ENCODE results near the gene C17orf78. TPM values are rescaled to one million over a fixed set of nuclear protein-coding genes. Genes with fewer than 3 reads are reported as not detected.

C17orf78 gene
- total and polyA plus RNA-seq, 2 of the 13 experiments (the other 11 are each of a cell fraction or from before 2014, with no cell fraction given) = not detected

- FAIRE-seq (no peak), DNase-seq (ENCODE audit: low spot score) (no peak), ATAC-seq (no peak)
- Histone ChIP-seq H3K36me3 (replicated peaks in 1 of 2; ENCODE audit: control insufficient read depth in 1 of 2, insufficient read depth in 2 of 2, low read length in 2 of 2) (no peaks in the 10 kb centered on the region), H3K4me3 (replicated peaks in 1 of 3; ENCODE audit: insufficient read depth in 1 of 3, low read depth in 2 of 3, low read length in 3 of 3) (no peak overlapping the region), H3K4me2 (ENCODE audit: low read depth, low read length) (no peak overlapping the region), H3K9ac (ENCODE audit: insufficient read depth, low read depth, low read length) (no peak overlapping the region), H2AFZ (ENCODE audit: low read length) (no peak overlapping the region), H3K27ac (ENCODE audit: extremely low read length, insufficient read depth, low read length) (no peak overlapping the region), H4K20me1 (ENCODE audit: insufficient read depth, low read length) (no peaks in the 10 kb centered on the region), H3K4me1 (ENCODE audit: insufficient read depth, low read length) (no peaks in the 10 kb centered on the region), H3K27me3 (ENCODE audit: control insufficient read depth in 1 of 2, insufficient read depth in 2 of 2, low read length in 2 of 2) (no peaks in the 10 kb centered on the region), H3K79me2 (ENCODE audit: insufficient read depth, low read length) (no peaks in the 10 kb centered on the region), H3K9me3 (ENCODE audit: low read length) (no peaks in the 10 kb centered on the region)
- intact Hi-C loops (cut with micrococcal nuclease; ENCODE audit: unreplicated experiment) (no loop called here), in situ Hi-C loops (cut with HindIII; ENCODE audit: extremely low pct_ligation_motif_present, low pct_unique_long_range_greater_than_20kb) (no loop called here)
- ChIA-PET POLR2A (no interaction called here), CTCF (ENCODE audit: low intra/inter-chr PET ratio, low total read pairs) (no interaction called here)
- BruUV-seq (replicated peaks) = no TSS peak
- no peak for TF ChIP-seq SIN3B (IDR thresholded peaks at IDR 0.05; ENCODE audit: low read length)
- TF ChIP-seq ZFP36 (IDR thresholded peaks at IDR 0.05; ENCODE audit: borderline replicate concordance, low read depth, low read length, partially characterized antibody) = no peak
- TF ChIP-seq ETV5 (CRISPR knock-in tag; IDR thresholded peaks at IDR 0.05; ENCODE audit: borderline replicate concordance) = no peak
- no peak for TF ChIP-seq ATF7-NPFF (CRISPR knock-in tag; IDR thresholded peaks at IDR 0.05; ENCODE audit: low read depth)
- TF ChIP-seq ZMAT3 (CRISPR knock-in tag; conservative IDR thresholded peaks at IDR 0.05) = no peak
- no peak for TF ChIP-seq IKZF1 (IDR thresholded peaks at IDR 0.05)
- no peak for TF ChIP-seq SIX4 (CRISPR knock-in tag; IDR thresholded peaks at IDR 0.05)
- no peak for TF ChIP-seq ZNF20 (CRISPR knock-in tag; IDR thresholded peaks at IDR 0.05)
- TF ChIP-seq, protein P1, sequence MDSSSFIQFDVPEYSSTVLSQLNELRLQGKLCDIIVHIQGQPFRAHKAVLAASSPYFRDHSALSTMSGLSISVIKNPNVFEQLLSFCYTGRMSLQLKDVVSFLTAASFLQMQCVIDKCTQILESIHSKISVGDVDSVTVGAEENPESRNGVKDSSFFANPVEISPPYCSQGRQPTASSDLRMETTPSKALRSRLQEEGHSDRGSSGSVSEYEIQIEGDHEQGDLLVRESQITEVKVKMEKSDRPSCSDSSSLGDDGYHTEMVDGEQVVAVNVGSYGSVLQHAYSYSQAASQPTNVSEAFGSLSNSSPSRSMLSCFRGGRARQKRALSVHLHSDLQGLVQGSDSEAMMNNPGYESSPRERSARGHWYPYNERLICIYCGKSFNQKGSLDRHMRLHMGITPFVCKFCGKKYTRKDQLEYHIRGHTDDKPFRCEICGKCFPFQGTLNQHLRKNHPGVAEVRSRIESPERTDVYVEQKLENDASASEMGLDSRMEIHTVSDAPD (CRISPR knock-in tag; IDR thresholded peaks at IDR 0.05) = no peak
- no peak for TF ChIP-seq ZNF33A (CRISPR knock-in tag; IDR thresholded peaks at IDR 0.05; ENCODE audit: borderline replicate concordance)
- no peak for TF ChIP-seq ZNF383 (CRISPR knock-in tag; IDR thresholded peaks at IDR 0.05; ENCODE audit: borderline replicate concordance)
- no peak for TF ChIP-seq SAP130 (CRISPR knock-in tag; IDR thresholded peaks at IDR 0.05; ENCODE audit: low read depth)
- TF ChIP-seq ZBTB7B (CRISPR knock-in tag; IDR thresholded peaks at IDR 0.05) = no peak
- TF ChIP-seq ZNF788 (CRISPR knock-in tag; IDR thresholded peaks at IDR 0.05; ENCODE audit: borderline replicate concordance) = no peak
- TF ChIP-seq GTF3A (CRISPR knock-in tag; conservative IDR thresholded peaks at IDR 0.05) = no peak
- no peak for TF ChIP-seq SNAPC5 (CRISPR knock-in tag; IDR thresholded peaks at IDR 0.05; ENCODE audit: borderline replicate concordance)
- TF ChIP-seq HNF1A (IDR thresholded peaks at IDR 0.05; ENCODE audit: low read depth) = no peak
- TF ChIP-seq HNF1A (CRISPR knock-in tag; IDR thresholded peaks at IDR 0.05; ENCODE audit: borderline replicate concordance) = no peak
- TF ChIP-seq ZNF10 (CRISPR knock-in tag; IDR thresholded peaks at IDR 0.05; ENCODE audit: borderline replicate concordance, low read depth) = no peak
- TF ChIP-seq, protein P2, sequence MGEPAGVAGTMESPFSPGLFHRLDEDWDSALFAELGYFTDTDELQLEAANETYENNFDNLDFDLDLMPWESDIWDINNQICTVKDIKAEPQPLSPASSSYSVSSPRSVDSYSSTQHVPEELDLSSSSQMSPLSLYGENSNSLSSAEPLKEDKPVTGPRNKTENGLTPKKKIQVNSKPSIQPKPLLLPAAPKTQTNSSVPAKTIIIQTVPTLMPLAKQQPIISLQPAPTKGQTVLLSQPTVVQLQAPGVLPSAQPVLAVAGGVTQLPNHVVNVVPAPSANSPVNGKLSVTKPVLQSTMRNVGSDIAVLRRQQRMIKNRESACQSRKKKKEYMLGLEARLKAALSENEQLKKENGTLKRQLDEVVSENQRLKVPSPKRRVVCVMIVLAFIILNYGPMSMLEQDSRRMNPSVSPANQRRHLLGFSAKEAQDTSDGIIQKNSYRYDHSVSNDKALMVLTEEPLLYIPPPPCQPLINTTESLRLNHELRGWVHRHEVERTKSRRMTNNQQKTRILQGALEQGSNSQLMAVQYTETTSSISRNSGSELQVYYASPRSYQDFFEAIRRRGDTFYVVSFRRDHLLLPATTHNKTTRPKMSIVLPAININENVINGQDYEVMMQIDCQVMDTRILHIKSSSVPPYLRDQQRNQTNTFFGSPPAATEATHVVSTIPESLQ (CRISPR knock-in tag; conservative IDR thresholded peaks at IDR 0.05) = no peak
Observed at GRCh38 chr17:37385474-37385990, 9.7 kb downstream of the C17orf78 start.
